ENCODE results near the gene CERS1.

Gene CERS1

DNA sequence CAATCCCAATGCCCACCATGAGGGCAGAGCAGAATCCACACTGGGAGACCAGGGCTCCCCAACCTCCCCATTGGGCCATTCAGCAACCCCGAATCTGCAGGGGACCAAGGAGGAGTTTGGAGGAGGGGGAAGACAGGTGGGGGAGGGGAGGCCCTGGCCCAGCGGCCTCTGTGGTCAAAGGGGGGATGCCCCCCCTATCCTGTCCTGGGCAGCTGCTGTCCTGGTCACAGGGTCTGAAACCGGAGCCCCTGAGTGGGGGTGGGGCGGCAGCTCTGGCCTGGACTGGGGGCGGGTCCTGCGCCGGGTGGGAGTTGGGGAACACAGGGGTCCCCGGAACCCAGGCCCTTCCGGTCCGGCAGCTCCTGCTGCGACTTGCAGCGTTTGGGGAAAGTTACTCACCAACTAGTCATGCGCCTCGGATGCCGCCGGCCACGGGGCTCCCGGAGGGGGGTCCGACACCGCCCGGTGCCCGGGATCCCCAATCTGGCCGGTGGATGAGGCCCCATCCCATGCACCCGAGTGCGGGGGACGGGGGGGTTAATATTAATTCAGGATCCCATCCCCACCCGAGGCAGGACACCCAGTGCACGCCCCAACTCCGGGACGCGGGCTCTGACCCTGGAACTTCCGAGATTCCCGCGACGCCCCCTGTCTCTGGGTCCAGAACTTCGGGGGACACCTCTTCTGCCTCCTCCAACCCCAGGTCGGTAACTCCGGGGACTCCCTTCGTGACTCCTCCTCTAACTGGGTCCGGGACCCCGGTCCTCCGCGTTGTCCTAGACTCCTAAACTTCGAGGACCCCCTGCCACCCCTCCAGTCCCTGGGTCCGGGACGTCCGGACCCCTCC, 44.2 kb upstream of the CERS1 start:
- Histone ChIP-seq H3K27me3 (ENCODE audit: insufficient read depth, low read length, poor library complexity) (no peaks in the 10 kb centered on the region), H3K79me2 (ENCODE audit: insufficient read depth, low read length) (no peaks in the 10 kb centered on the region), H3K4me1 (ENCODE audit: insufficient read depth, low read length) (peaks cover 17% of the 10 kb centered on the region), H3K9ac (ENCODE audit: low read depth, low read length) (peak overlapping the region; percentile 82), H3K36me3 (ENCODE audit: insufficient read depth, low read length) (no peaks in the 10 kb centered on the region), H3K4me2 (ENCODE audit: insufficient read depth, low read length) (peak overlapping the region; percentile 92), H3K9me3 (ENCODE audit: insufficient read depth, low read length, severe bottlenecking) (no peaks in the 10 kb centered on the region), H3K4me3 (ENCODE audit: low read depth in 1 of 2, low read length in 2 of 2) (peak overlapping the region; percentile 36 to 67; a peak in 3 of 4 replicates), H3K27ac (ENCODE audit: low read length) (no peak overlapping the region; the same call in 1 of the 2 replicates), H2AFZ (ENCODE audit: low read depth, low read length) (peak overlapping the region; percentile 80), H4K20me1 (ENCODE audit: insufficient read depth, low read length) (no peaks in the 10 kb centered on the region)
- ATAC-seq (ENCODE audit: insufficient read depth, low read depth) (0 out of 3 replicates have a peak, but pooled peaks have one; percentile 2), DNase-seq (no peak)
- TF ChIP-seq EZH2 (IDR thresholded peaks at IDR 0.05; ENCODE audit: borderline replicate concordance, low read depth, low read length, severe bottlenecking), result no peak
- TF ChIP-seq, protein P1, sequence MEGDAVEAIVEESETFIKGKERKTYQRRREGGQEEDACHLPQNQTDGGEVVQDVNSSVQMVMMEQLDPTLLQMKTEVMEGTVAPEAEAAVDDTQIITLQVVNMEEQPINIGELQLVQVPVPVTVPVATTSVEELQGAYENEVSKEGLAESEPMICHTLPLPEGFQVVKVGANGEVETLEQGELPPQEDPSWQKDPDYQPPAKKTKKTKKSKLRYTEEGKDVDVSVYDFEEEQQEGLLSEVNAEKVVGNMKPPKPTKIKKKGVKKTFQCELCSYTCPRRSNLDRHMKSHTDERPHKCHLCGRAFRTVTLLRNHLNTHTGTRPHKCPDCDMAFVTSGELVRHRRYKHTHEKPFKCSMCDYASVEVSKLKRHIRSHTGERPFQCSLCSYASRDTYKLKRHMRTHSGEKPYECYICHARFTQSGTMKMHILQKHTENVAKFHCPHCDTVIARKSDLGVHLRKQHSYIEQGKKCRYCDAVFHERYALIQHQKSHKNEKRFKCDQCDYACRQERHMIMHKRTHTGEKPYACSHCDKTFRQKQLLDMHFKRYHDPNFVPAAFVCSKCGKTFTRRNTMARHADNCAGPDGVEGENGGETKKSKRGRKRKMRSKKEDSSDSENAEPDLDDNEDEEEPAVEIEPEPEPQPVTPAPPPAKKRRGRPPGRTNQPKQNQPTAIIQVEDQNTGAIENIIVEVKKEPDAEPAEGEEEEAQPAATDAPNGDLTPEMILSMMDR (IDR thresholded peaks at IDR 0.05; ENCODE audit: borderline replicate concordance, extremely low read depth, low read length, poor library complexity, severe bottlenecking), result no peak

DNA sequence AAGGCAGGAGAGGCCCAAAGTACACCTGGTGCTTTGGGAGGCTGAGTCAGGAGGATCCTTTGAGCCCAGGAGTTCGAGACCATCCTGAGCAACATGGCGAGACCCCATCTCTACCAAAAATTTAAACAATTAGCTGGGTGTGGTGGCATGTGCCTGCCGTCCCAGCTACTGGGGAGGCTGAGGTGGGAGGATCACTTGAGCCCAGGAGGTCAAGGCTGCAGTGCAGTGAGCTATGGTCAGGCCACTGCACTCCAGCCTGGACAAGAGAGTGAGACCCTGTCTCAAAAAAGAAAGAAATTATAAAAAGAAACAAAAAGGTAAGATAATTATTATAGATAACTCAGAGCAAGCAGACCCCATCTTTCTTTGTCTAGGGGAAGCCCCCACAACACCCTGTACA, 43.2 kb upstream of the CERS1 start:
- Histone ChIP-seq H3K79me2 (ENCODE audit: insufficient read depth, low read length) (no peaks in the 10 kb centered on the region), H3K4me3 (ENCODE audit: low read depth in 1 of 2, low read length in 2 of 2) (no peak overlapping the region), H2AFZ (ENCODE audit: low read depth, low read length) (no peak overlapping the region), H4K20me1 (ENCODE audit: insufficient read depth, low read length) (no peaks in the 10 kb centered on the region), H3K36me3 (ENCODE audit: insufficient read depth, low read length) (no peaks in the 10 kb centered on the region), H3K27me3 (ENCODE audit: insufficient read depth, low read length, poor library complexity) (no peaks in the 10 kb centered on the region), H3K9me3 (ENCODE audit: insufficient read depth, low read length, severe bottlenecking) (no peaks in the 10 kb centered on the region), H3K4me1 (ENCODE audit: insufficient read depth, low read length) (peaks cover 17% of the 10 kb centered on the region), H3K9ac (ENCODE audit: low read depth, low read length) (no peak overlapping the region), H3K4me2 (ENCODE audit: insufficient read depth, low read length) (no peak overlapping the region), H3K27ac (ENCODE audit: low read length) (no peak overlapping the region)
- no peak for ATAC-seq (ENCODE audit: insufficient read depth, low read depth)
- DNase-seq, result no peak
- TF ChIP-seq EZH2 (IDR thresholded peaks at IDR 0.05; ENCODE audit: borderline replicate concordance, low read depth, low read length, severe bottlenecking), result no peak
- TF ChIP-seq, protein P1 (IDR thresholded peaks at IDR 0.05; ENCODE audit: borderline replicate concordance, extremely low read depth, low read length, poor library complexity, severe bottlenecking), result no peak

DNA sequence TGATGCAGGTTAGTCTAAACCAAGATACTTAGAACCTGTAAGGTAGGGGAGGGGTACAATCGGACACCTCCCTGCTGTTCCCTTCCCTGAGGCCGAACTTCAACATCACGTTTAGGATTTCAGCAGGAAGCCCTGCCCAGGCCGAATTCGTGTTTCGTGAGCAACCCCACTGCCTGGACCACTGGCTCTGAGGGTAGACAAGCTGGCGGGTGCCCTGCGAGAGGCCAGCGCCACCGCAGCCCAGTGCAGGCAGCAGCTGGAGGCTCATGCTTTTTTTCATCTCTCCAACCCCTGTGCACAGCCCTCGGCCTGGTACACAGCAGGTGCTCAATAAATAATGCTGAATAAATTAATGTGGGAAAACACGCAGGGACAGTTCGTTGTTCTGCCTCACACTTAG, 37.3 kb upstream of the CERS1 start:
- Histone ChIP-seq H3K4me3 (ENCODE audit: low read depth in 1 of 2, low read length in 2 of 2) (no peak overlapping the region), H3K27ac (ENCODE audit: low read length) (no peak overlapping the region), H3K4me2 (ENCODE audit: insufficient read depth, low read length) (no peak overlapping the region), H3K4me1 (ENCODE audit: insufficient read depth, low read length) (no peaks in the 10 kb centered on the region), H3K79me2 (ENCODE audit: insufficient read depth, low read length) (no peaks in the 10 kb centered on the region), H3K36me3 (ENCODE audit: insufficient read depth, low read length) (0 out of 2 replicates have a peak, but pooled peaks cover 7% of the 10 kb centered on the region), H2AFZ (ENCODE audit: low read depth, low read length) (no peak overlapping the region), H3K27me3 (ENCODE audit: insufficient read depth, low read length, poor library complexity) (no peaks in the 10 kb centered on the region), H3K9ac (ENCODE audit: low read depth, low read length) (no peak overlapping the region), H4K20me1 (ENCODE audit: insufficient read depth, low read length) (no peaks in the 10 kb centered on the region), H3K9me3 (ENCODE audit: insufficient read depth, low read length, severe bottlenecking) (no peaks in the 10 kb centered on the region)
- TF ChIP-seq, protein P1 (IDR thresholded peaks at IDR 0.05; ENCODE audit: borderline replicate concordance, extremely low read depth, low read length, poor library complexity, severe bottlenecking), result no peak
- no peak for TF ChIP-seq EZH2 (IDR thresholded peaks at IDR 0.05; ENCODE audit: borderline replicate concordance, low read depth, low read length, severe bottlenecking)
- ATAC-seq (ENCODE audit: insufficient read depth, low read depth) (no peak), DNase-seq (no peak)

All from DND-41 (cell line).